A673 (cell line): ENCODE measurements around the gene ECM2. TPM values are rescaled to one million over a fixed set of nuclear protein-coding genes. Genes with fewer than 3 reads are reported as not detected.

Source experiments
- BruUV-seq: library from RNA; stranded (reverse); fragments of 400-500 nt; replicated peaks from 2 replicates; lab custom pipeline; 2021; lab: Mats Ljungman, UMichigan
- CTCF ChIA-PET: fragments of 300-600 bp; sonication (Branson Sonifier 250); formaldehyde crosslinking; loops from one replicate; lab custom pipeline; 2022; ENCODE audit warnings: antibody characterized with exemption; lab: Charles Lee
- POLR2A ChIA-PET: fragments of 300-600 bp; sonication (Branson Sonifier 250); formaldehyde crosslinking; loops from one replicate; lab custom pipeline; 2022; ENCODE audit warnings: antibody characterized with exemption; ENCODE audit not compliant: low non-redundant PET; lab: Charles Lee
- DNase-seq: peaks from one replicate; pipeline ENCODE4 v3.0.0-alpha.2; 2015; ENCODE audit warnings: low spot score
- H3K27ac ChIP-seq: fragments of 200-600 bp; sonication (generic); 2 replicates; pipeline ENCODE4 v1.5.1; 2016; ENCODE audit warnings: mixed run types, low read depth, mild to moderate bottlenecking, mixed read lengths, antibody characterized with exemption, low read length; ENCODE audit not compliant: poor library complexity, severe bottlenecking
- H3K27me3 ChIP-seq: fragments of 200-600 bp; sonication (generic); replicated peaks from 2 replicates; pipeline ENCODE4 v1.6.1; 2017; ENCODE audit warnings: mixed run types, low read depth, mild to moderate bottlenecking, mixed read lengths, antibody characterized with exemption, low read length; ENCODE audit not compliant: insufficient read depth, poor library complexity
- H3K36me3 ChIP-seq: fragments of 200-600 bp; sonication (generic); 2 replicates; pipeline ENCODE4 v1.6.1; 2016; ENCODE audit warnings: mixed run types, mild to moderate bottlenecking, mixed read lengths, antibody characterized with exemption, low read length; ENCODE audit not compliant: insufficient read depth, poor library complexity, severe bottlenecking
- H3K4me1 ChIP-seq: fragments of 200-600 bp; sonication (generic); 2 replicates; pipeline ENCODE4 v1.6.1; 2017; ENCODE audit warnings: mixed run types, mild to moderate bottlenecking, mixed read lengths, antibody characterized with exemption, low read length; ENCODE audit not compliant: insufficient read depth, poor library complexity, severe bottlenecking
- H3K4me3 ChIP-seq: fragments of 200-600 bp; sonication (generic); 2 replicates; pipeline ENCODE4 v1.5.1; 2016; ENCODE audit warnings: low read depth, mixed run types, mild to moderate bottlenecking, mixed read lengths, low read length; ENCODE audit not compliant: poor library complexity, severe bottlenecking
- H3K9me3 ChIP-seq: fragments of 200-600 bp; sonication (generic); 2 replicates; pipeline ENCODE4 v1.6.1; 2016; ENCODE audit warnings: mixed run types, low read depth, mild to moderate bottlenecking, mixed read lengths, antibody characterized with exemption, low read length; ENCODE audit not compliant: poor library complexity, severe bottlenecking
- CTCF ChIP-seq: fragments of 300-800, 200-600 bp; sonication (generic); conservative IDR thresholded peaks from 2 replicates; pipeline ENCODE4 v1.5.1; 2017; ENCODE audit warnings: low read depth, mild to moderate bottlenecking, antibody characterized with exemption, low read length, moderate library complexity, mixed read lengths
- EZH2 ChIP-seq: fragments of 200-600 bp; sonication (generic); IDR thresholded peaks from 2 replicates; pipeline ENCODE4 v1.6.1; 2017; ENCODE audit warnings: borderline replicate concordance, low read depth, mild to moderate bottlenecking, mixed read lengths, antibody characterized with exemption, low read length; ENCODE audit not compliant: poor library complexity, severe bottlenecking
- intact Hi-C: fragments of 100-400 bp; cut with micrococcal nuclease; formaldehyde crosslinking; loops from one replicate; pipeline ENCODE4 v1.10.0; 2022; ENCODE audit not compliant: unreplicated experiment
- total RNA-seq: library from RNA; stranded (reverse); gene quantifications from 2 replicates; pipeline ENCODE4 v1.2.3, GENCODE V29; 2021

ECM2 gene
- total RNA-seq, 1 experiment from 2014 or later: 0.24 TPM

- BruUV-seq: no TSS peak
- H3K27ac ChIP-seq: no peak overlapping the region
- H3K27me3 ChIP-seq: no peaks in the 10 kb centered on the region
- H3K4me3 ChIP-seq: no peak overlapping the region
- no peaks in the 10 kb centered on the region for H3K4me1 ChIP-seq
- no peaks in the 10 kb centered on the region for H3K9me3 ChIP-seq
- DNase-seq: no peak
- no peaks in the 10 kb centered on the region for H3K36me3 ChIP-seq
- no peak for TF ChIP-seq CTCF
- TF ChIP-seq EZH2: no peak
- ChIA-PET POLR2A (no interaction called here), CTCF (no interaction called here)
- intact Hi-C loops: no loop called here
These were observed 7.8 kb downstream of the ECM2 start for GRCh38 chr9:92527832-92528521.

DNA sequence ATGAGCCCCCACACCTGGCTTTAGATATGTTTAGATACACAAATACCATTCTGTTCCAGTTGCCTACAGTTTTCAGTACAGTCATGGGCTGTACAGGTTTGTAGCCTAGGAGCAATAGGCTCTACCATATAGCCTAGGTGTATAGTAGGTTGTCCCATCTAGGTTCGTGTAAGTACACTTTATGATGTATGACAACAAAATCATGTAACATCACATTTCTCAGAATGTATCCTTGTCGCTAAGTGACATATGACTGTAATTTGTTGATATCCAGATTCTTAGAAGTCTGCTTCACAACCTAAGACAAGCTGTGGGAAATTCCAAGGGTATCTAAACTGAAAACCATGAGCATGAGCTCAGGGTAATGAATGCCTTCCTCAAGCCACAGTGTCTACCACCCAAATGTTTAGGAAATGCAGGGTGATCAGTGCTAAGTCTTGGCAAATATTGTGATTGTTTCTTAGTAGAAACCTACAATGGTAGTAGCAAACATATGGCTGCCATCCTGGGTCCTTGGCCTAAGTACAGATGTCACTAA is 8.4 kb downstream of the ECM2 start:
- no peaks in the 10 kb centered on the region for H3K9me3 ChIP-seq
- intact Hi-C loops: no loop called here
- no peak overlapping the region for H3K27ac ChIP-seq
- ChIA-PET POLR2A (no interaction called here), CTCF (no interaction called here)
- H3K4me1 ChIP-seq: no peaks in the 10 kb centered on the region
- H3K4me3 ChIP-seq: no peak overlapping the region
- no peaks in the 10 kb centered on the region for H3K36me3 ChIP-seq
- TF ChIP-seq CTCF: no peak
- no peak for TF ChIP-seq EZH2
- H3K27me3 ChIP-seq: no peaks in the 10 kb centered on the region
- no TSS peak for BruUV-seq
- no peak for DNase-seq

GRCh38 chr9:92525306-92525705 is 10.5 kb downstream of the ECM2 start:
- H3K4me1 ChIP-seq: no peaks in the 10 kb centered on the region
- intact Hi-C loops: no loop called here
- no peaks in the 10 kb centered on the region for H3K9me3 ChIP-seq
- H3K4me3 ChIP-seq: no peak overlapping the region
- no TSS peak for BruUV-seq
- ChIA-PET CTCF (no interaction called here), POLR2A (no interaction called here)
- DNase-seq: no peak
- H3K36me3 ChIP-seq: no peaks in the 10 kb centered on the region
- TF ChIP-seq CTCF: no peak
- TF ChIP-seq EZH2: no peak
- no peak overlapping the region for H3K27ac ChIP-seq
- H3K27me3 ChIP-seq: no peaks in the 10 kb centered on the region
